ENCODE results near the gene CAPN3. TPM values are rescaled to one million over a fixed set of nuclear protein-coding genes. Genes with fewer than 3 reads are reported as not detected.
A peak's percentile ranks its signal among the peaks of the same experiment; 100 is the strongest.

CAPN3 gene
- total RNA-seq, 1 donor from 2014 or later, result 7.1 TPM

- DNase-seq (ENCODE audit: low spot score in 2 of 2), result no peak
- no peaks in the 10 kb centered on the region for H3K4me1 ChIP-seq
- no peaks in the 10 kb centered on the region for H3K9me3 ChIP-seq
- intact Hi-C loops (cut with DNase I), result no loop called here
- no peak for TF ChIP-seq CTCF (IDR thresholded peaks at IDR 0.05)
- H3K27ac ChIP-seq, result no peak overlapping the region
- no peak overlapping the region for H3K4me3 ChIP-seq
- peaks cover 12 to 15% of the 10 kb centered on the region in 2 donors for H3K36me3 ChIP-seq
- H3K27me3 ChIP-seq, result no peaks in the 10 kb centered on the region
Observed at GRCh38 chr15:42405863-42406482, 46.7 kb downstream of the CAPN3 start.

- H3K4me1 ChIP-seq, result no peaks in the 10 kb centered on the region
- no peak for DNase-seq (ENCODE audit: low spot score in 2 of 2)
- no peak overlapping the region for H3K4me3 ChIP-seq
- intact Hi-C loops (cut with DNase I), result no loop called here
- peaks cover 15 to 24% of the 10 kb centered on the region in 2 donors for H3K36me3 ChIP-seq
- H3K9me3 ChIP-seq, result no peaks in the 10 kb centered on the region
- H3K27me3 ChIP-seq, result no peaks in the 10 kb centered on the region
- no peak for TF ChIP-seq CTCF (IDR thresholded peaks at IDR 0.05)
- H3K27ac ChIP-seq, result no peak overlapping the region
Observed at GRCh38 chr15:42408178-42408577, 48.9 kb downstream of the CAPN3 start.

- intact Hi-C loops (cut with DNase I), result no loop called here
- TF ChIP-seq CTCF (IDR thresholded peaks at IDR 0.05), result no peak
- Histone ChIP-seq H3K36me3 (peaks cover 15 to 28% of the 10 kb centered on the region in 2 donors), H3K4me1 (peaks cover 0 to 2% of the 10 kb centered on the region in 2 donors), H3K4me3 (no peak overlapping the region), H3K27ac (no peak overlapping the region), H3K9me3 (no peaks in the 10 kb centered on the region), H3K27me3 (no peaks in the 10 kb centered on the region)
- no peak for DNase-seq (ENCODE audit: low spot score in 2 of 2)
Observed at GRCh38 chr15:42409011-42409410, 49.7 kb downstream of the CAPN3 start.

GRCh38 chr15:42411884-42412283 lies 52.6 kb downstream of the CAPN3 start:
- Histone ChIP-seq H3K36me3 (peaks cover 34 to 51% of the 10 kb centered on the region in 2 donors), H3K27ac (no peak overlapping the region), H3K4me1 (peaks cover 0 to 5% of the 10 kb centered on the region in 2 donors), H3K27me3 (no peaks in the 10 kb centered on the region), H3K9me3 (no peaks in the 10 kb centered on the region), H3K4me3 (no peak overlapping the region)
- intact Hi-C loops (cut with DNase I), result no loop called here
- TF ChIP-seq CTCF (IDR thresholded peaks at IDR 0.05), result no peak
- no peak for DNase-seq (ENCODE audit: low spot score in 2 of 2)

- H3K9me3 ChIP-seq, result no peaks in the 10 kb centered on the region
- peaks cover 0 to 5% of the 10 kb centered on the region in 2 donors for H3K4me1 ChIP-seq
- H3K27ac ChIP-seq, result peak overlapping the region; percentile 54 to 57
- H3K4me3 ChIP-seq, result no peak overlapping the region
- no peaks in the 10 kb centered on the region for H3K27me3 ChIP-seq
- intact Hi-C loops (cut with DNase I), result no loop called here
- TF ChIP-seq CTCF (IDR thresholded peaks at IDR 0.05), result no peak
- H3K36me3 ChIP-seq, result peaks cover 44 to 62% of the 10 kb centered on the region in 2 donors
- DNase-seq (ENCODE audit: low spot score in 2 of 2), result no peak
Observed at GRCh38 chr15:42413920-42414319, 54.6 kb downstream of the CAPN3 start.

- no peak overlapping the region for H3K4me3 ChIP-seq
- TF ChIP-seq CTCF (IDR thresholded peaks at IDR 0.05), result no peak
- no peaks in the 10 kb centered on the region for H3K27me3 ChIP-seq
- DNase-seq (ENCODE audit: low spot score in 2 of 2), result no peak
- no peaks in the 10 kb centered on the region for H3K9me3 ChIP-seq
- peaks cover 52 to 81% of the 10 kb centered on the region in 2 donors for H3K36me3 ChIP-seq
- intact Hi-C loops (cut with DNase I), result no loop called here
- H3K4me1 ChIP-seq, result peaks cover 0 to 3% of the 10 kb centered on the region in 2 donors
- no peak overlapping the region for H3K27ac ChIP-seq
Observed at GRCh38 chr15:42419369-42419768, 60.1 kb downstream of the CAPN3 start.
